Measurements from ENCODE around the gene EPG5. TPM values are rescaled to one million over a fixed set of nuclear protein-coding genes. Genes with fewer than 3 reads are reported as not detected.

Gene EPG5
- total and polyA plus RNA-seq, 10 of the 15 experiments (the other 5 are each of a cell fraction or from before 2014, with no cell fraction given), result 1.9 to 27.7 (median 9.0) TPM

DNA sequence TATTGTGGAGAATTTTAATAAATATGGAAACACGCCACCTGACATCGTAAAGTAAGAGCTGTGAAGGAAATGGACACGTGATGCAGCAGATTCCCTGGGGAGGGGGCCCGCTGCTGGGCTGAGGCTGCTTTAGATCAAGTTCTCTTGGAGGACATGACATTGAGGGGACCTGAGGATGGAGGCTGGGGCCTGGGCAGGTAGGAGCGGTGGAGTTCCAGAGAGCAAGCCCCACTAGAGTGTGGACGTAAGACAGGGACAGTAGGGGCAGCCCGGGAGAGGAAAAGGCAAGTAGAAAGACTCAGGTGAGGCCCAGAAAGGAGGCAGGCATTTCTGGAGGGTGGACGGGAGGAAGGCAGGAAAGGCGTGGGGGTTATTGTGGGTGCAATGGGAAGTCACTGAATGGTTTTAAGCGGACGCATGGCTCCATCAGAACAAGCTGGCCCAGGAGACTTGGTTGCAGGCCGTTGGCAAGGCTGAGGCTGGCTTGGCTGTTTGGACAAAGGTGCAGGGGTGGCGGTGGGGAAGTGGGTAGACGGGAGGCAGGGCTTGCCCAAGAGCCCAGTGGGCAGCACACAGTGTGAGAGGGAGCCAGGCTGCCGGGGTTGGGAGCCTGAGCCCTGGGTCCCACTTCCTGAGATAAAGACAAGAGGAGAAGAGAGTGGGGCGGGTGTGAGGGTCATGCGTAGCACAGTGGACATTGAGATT, 125.9 kb downstream of the EPG5 start:
- Histone ChIP-seq H3K4me2 (ENCODE audit: control insufficient read depth, insufficient read depth) (no peak overlapping the region), H3K9me3 (replicated peaks; ENCODE audit: control insufficient read depth, insufficient read depth, low read length) (no peaks in the 10 kb centered on the region; the same call in 2 of the 3 replicates), H3K4me3 (no peak overlapping the region), H2AFZ (ENCODE audit: control insufficient read depth, low read depth, low read length) (no peak overlapping the region), H3K27me3 (replicated peaks in 1 of 2; ENCODE audit: control insufficient read depth in 2 of 2, insufficient read depth in 2 of 2, low read length in 1 of 2) (peaks cover 0 to 4% of the 10 kb centered on the region in 2 experiments; a peak in 1 of 4 replicates), H3K79me2 (ENCODE audit: control insufficient read depth, insufficient read depth, low read length) (no peaks in the 10 kb centered on the region), H3K9ac (ENCODE audit: control insufficient read depth, insufficient read depth, low read length) (no peak overlapping the region), H4K20me1 (ENCODE audit: control insufficient read depth, insufficient read depth) (no peaks in the 10 kb centered on the region), H3K36me3 (ENCODE audit: control insufficient read depth in 2 of 2, insufficient read depth in 2 of 2, low read length in 1 of 2) (no peaks in the 10 kb centered on the region), H3K27ac (ENCODE audit: control insufficient read depth, insufficient read depth) (no peak overlapping the region), H3K4me1 (ENCODE audit: control insufficient read depth, insufficient read depth, low read length) (no peaks in the 10 kb centered on the region)
- DNase-seq (ENCODE audit: low read depth, low spot score) (no peak), ATAC-seq (no peak), FAIRE-seq (no peak)
- ChIA-PET SMC1A (ENCODE audit: uncharacterized antibody, unreplicated experiment) (no interaction called here), POLR2A (no interaction called here), RAD21 (ENCODE audit: unreplicated experiment) (no interaction called here), CTCF (no interaction called here)
- WGBS (ENCODE audit: insufficient coverage, insufficient replicate concordance, low lambda C conversion rate, missing lambda C conversion rate), result 44% methylated on average over 14 of the region's 17 CpGs
- no TSS peak for BruUV-seq (replicated peaks)
- TF ChIP-seq, protein P1, sequence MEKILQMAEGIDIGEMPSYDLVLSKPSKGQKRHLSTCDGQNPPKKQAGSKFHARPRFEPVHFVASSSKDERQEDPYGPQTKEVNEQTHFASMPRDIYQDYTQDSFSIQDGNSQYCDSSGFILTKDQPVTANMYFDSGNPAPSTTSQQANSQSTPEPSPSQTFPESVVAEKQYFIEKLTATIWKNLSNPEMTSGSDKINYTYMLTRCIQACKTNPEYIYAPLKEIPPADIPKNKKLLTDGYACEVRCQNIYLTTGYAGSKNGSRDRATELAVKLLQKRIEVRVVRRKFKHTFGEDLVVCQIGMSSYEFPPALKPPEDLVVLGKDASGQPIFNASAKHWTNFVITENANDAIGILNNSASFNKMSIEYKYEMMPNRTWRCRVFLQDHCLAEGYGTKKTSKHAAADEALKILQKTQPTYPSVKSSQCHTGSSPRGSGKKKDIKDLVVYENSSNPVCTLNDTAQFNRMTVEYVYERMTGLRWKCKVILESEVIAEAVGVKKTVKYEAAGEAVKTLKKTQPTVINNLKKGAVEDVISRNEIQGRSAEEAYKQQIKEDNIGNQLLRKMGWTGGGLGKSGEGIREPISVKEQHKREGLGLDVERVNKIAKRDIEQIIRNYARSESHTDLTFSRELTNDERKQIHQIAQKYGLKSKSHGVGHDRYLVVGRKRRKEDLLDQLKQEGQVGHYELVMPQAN (conservative IDR thresholded peaks at IDR 0.05), result no peak
- TF ChIP-seq EZH2 (IDR thresholded peaks at IDR 0.05; ENCODE audit: borderline replicate concordance, control insufficient read depth, low read depth, low read length), result no peak
- TF ChIP-seq CBFB (IDR thresholded peaks at IDR 0.05; ENCODE audit: low read depth), result no peak
- TF ChIP-seq JUND (IDR thresholded peaks at IDR 0.05; ENCODE audit: low read depth, low read length), result no peak
- no peak for TF ChIP-seq BCL11A (IDR thresholded peaks at IDR 0.05; ENCODE audit: low read depth, low read length)
- no peak for TF ChIP-seq EGR1 (IDR thresholded peaks at IDR 0.05; ENCODE audit: borderline replicate concordance in 1 of 2, low read depth in 2 of 2, low read length in 2 of 2)
- TF ChIP-seq, protein P2, sequence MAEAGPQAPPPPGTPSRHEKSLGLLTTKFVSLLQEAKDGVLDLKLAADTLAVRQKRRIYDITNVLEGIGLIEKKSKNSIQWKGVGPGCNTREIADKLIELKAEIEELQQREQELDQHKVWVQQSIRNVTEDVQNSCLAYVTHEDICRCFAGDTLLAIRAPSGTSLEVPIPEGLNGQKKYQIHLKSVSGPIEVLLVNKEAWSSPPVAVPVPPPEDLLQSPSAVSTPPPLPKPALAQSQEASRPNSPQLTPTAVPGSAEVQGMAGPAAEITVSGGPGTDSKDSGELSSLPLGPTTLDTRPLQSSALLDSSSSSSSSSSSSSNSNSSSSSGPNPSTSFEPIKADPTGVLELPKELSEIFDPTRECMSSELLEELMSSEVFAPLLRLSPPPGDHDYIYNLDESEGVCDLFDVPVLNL (IDR thresholded peaks at IDR 0.05; ENCODE audit: low read depth, low read length), result no peak
- TF ChIP-seq STAT3 (IDR thresholded peaks at IDR 0.05; ENCODE audit: low read depth, low read length), result no peak
- TF ChIP-seq DPF2 (IDR thresholded peaks at IDR 0.05), result no peak
- no peak for TF ChIP-seq PML (IDR thresholded peaks at IDR 0.05; ENCODE audit: low read length)
- TF ChIP-seq, protein P3, sequence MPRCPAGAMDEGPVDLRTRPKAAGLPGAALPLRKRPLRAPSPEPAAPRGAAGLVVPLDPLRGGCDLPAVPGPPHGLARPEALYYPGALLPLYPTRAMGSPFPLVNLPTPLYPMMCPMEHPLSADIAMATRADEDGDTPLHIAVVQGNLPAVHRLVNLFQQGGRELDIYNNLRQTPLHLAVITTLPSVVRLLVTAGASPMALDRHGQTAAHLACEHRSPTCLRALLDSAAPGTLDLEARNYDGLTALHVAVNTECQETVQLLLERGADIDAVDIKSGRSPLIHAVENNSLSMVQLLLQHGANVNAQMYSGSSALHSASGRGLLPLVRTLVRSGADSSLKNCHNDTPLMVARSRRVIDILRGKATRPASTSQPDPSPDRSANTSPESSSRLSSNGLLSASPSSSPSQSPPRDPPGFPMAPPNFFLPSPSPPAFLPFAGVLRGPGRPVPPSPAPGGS (IDR thresholded peaks at IDR 0.05; ENCODE audit: borderline replicate concordance, insufficient read depth, low read depth, low read length, poor library complexity, severe bottlenecking), result no peak
- TF ChIP-seq, protein P4, sequence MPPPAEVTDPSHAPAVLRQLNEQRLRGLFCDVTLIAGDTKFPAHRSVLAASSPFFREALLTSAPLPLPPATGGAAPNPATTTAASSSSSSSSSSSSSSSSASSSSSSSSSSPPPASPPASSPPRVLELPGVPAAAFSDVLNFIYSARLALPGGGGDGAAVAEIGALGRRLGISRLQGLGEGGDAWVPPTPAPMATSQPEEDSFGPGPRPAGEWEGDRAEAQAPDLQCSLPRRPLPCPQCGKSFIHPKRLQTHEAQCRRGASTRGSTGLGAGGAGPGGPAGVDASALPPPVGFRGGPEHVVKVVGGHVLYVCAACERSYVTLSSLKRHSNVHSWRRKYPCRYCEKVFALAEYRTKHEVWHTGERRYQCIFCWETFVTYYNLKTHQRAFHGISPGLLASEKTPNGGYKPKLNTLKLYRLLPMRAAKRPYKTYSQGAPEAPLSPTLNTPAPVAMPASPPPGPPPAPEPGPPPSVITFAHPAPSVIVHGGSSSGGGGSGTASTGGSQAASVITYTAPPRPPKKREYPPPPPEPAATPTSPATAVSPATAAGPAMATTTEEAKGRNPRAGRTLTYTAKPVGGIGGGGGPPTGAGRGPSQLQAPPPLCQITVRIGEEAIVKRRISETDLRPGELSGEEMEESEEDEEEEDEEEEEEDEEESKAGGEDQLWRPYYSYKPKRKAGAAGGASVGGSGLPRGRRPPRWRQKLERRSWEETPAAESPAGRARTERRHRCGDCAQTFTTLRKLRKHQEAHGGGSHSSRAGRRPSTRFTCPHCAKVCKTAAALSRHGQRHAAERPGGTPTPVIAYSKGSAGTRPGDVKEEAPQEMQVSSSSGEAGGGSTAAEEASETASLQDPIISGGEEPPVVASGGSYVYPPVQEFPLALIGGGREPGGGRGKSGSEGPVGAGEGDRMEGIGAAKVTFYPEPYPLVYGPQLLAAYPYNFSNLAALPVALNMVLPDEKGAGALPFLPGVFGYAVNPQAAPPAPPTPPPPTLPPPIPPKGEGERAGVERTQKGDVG (CRISPR knock-in tag; IDR thresholded peaks at IDR 0.05), result no peak
- TF ChIP-seq POLR2AphosphoS5 (IDR thresholded peaks at IDR 0.05; ENCODE audit: low read length), result no peak
- intact Hi-C loops (cut with micrococcal nuclease; ENCODE audit: unreplicated experiment), result no loop called here
- in situ Hi-C loops (cut with MboI), result no loop called here
